Suppressor macrophage (primary cell): ENCODE measurements around the gene ADGRF1.
"Not testable (repeated sequence)": the region's sequence is repeated elsewhere in the genome, so short reads cannot be mapped to it uniquely, and the experiment has no call there.

Source experiments
- DNase-seq, 4 experiments: peaks; one replicate each; pipeline ENCODE4 v3.0.0-alpha.2; 2020 to 2022

ADGRF1 gene

GRCh38 chr6:47022191-47022590 lies 19.9 kb downstream of the ADGRF1 start:
- no peak for DNase-seq

GRCh38 chr6:47019941-47020340 lies 22.2 kb downstream of the ADGRF1 start:
- DNase-seq, result no peak

- no peak for DNase-seq
Measured at GRCh38 chr6:47016909-47017308, 25.2 kb downstream of the ADGRF1 start.

DNA sequence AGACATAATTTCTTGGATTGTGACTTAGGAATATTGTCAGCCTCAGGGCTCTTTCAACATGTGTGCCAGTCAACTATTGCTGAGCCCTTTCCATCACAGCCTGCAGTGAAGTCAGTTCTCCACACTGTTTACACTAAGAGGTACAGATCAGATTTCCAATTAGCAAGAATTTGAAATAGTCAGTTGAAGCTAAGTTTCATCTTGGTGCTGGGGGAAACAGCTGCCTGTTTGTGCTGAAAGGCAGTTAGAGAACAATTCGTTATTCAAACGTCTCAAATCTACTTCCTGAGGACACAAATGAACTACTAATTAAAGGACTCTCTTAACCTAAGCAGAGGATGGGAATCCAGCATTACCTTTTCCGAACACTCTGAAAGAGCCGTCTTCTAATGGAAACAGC lies 25.9 kb downstream of the ADGRF1 start:
- no peak for DNase-seq

GRCh38 chr6:47014401-47014800 lies 27.7 kb downstream of the ADGRF1 start:
- no peak for DNase-seq

GRCh38 chr6:47009583-47009982 lies 32.5 kb downstream of the ADGRF1 start:
- DNase-seq, result no peak

- no peak for DNase-seq
Measured at GRCh38 chr6:47008397-47008763, 33.8 kb downstream of the ADGRF1 start.

DNA sequence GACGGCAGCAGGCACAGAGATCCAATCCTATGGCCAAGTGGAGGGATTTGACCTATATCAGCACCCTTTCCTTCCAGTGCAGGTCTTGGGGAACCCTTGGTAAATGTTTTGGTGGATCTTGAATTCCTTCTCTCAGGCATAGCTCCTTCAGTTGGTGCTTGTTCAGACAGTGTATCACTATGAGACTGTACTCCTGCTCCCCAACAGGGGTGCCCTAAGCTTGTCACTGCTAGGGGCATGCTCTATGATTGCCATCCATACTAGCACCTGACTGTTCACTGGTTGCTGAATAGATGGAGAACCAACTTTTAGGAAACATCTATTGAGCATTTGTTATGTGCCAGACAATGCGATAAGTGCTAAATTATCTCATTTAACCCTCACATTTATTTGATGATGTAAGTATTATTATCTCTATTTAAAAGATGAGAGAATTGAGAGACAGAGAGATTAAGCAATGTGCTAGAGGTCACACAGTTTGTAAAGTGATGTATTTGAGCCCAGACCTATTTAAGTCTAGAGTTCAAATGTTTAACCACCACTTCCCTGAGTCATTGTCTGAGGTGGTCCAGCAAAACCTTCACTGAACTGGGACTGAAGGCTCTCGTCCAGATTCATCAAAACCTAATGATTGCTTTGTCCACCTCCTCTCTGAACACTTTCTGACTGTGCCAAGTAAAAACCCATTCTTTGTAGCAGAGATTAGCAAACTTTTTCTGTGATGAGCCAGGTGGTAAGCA lies 34.3 kb downstream of the ADGRF1 start:
- no peak for DNase-seq

DNA sequence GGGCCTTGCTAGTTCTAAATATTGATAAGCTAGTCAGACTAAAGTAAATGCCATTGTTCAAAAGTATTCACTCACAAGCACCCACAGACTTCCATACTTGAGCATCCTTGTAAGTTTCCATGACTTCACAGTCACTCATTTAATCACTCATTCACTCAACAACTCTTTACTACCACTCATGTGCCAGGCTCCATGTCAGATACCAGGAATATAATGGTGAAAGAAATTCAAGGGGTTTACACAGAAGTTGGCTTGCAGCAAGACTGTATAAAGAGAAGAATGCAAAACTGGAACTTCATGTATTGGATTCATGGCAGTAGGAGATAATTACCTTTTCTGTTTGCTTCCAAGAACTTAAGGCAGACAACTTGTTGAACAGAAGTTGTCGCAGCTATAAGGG lies 36.6 kb downstream of the ADGRF1 start:
- no peak for DNase-seq

GRCh38 chr6:47004463-47004862 lies 37.7 kb downstream of the ADGRF1 start:
- peak in 2 of 4 experiments; percentile 41 to 44 for DNase-seq

- no peak for DNase-seq
Measured at GRCh38 chr6:47000842-47001241, 41.3 kb downstream of the ADGRF1 start.

DNA sequence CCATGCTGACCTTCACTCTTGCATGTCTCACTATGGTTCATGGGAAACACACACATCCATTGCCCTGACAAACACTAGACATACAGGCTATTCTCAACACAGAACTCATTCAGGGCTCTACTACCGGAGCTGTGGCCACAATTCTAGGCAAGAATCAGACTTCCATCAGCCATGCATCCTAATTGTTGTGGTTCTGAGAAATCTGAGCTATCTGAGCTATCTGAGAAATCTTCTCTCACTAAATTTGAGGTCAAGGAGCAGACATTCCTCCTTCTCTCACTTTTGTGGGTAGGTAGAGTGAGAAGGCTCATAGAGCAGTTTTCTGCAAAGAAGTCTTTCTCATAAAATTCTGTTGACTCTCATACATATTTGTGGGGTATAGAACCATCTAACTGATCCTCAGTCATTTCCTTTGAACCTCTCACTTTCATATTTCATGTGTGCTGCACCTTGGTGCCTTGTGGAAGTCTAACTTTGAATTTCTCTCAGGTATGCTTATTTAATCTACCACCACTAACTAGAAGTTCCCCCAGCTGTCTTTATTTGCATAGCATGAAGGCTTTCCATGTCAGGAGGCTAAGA lies 43.6 kb downstream of the ADGRF1 start:
- no peak for DNase-seq

DNA sequence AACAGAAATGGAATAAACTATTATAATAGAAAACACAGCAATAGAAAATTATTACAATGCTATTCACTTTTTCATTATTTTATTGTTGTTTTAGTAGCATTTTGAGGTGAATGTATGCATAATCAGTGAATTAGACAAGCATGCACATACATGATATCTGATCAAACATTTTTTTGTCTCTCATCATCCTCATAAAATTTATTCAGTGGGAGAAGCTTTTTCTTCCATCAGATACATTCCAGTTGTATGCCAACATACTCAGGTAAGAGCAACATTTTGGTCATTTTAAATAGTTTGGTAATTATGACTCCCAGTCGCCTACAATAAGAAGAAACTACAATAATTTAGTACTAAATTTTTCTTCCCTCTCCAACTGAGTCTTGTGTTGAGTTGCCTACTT lies 44.5 kb downstream of the ADGRF1 start:
- DNase-seq, result no peak

- DNase-seq, result no peak
Measured at GRCh38 chr6:46996860-46997641, 45.1 kb downstream of the ADGRF1 start.

DNA sequence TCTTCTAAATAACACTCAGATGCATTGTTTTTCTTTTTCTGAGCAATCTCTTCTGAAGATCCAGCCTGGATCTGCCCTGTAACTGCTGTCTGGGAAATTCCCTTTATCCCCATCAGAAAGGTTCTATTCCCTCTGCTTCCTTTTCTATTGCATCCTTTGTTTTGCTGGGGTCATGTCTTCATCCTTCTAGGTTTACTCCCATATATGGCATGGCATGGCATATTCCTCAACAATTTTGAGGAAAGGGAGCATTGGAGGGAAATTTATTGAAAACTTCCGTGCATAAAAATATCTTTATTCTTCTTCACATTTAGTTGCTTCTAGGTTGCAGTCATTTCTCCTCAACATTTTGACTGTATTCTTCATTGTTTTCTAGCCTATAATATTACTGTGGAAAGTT lies 47.2 kb downstream of the ADGRF1 start:
- no peak for DNase-seq

GRCh38 chr6:46993846-46994245 lies 48.3 kb downstream of the ADGRF1 start:
- DNase-seq, result no peak

- DNase-seq, result not testable (repeated sequence)
Measured at GRCh38 chr6:46992391-46992790, 49.7 kb downstream of the ADGRF1 start.

DNA sequence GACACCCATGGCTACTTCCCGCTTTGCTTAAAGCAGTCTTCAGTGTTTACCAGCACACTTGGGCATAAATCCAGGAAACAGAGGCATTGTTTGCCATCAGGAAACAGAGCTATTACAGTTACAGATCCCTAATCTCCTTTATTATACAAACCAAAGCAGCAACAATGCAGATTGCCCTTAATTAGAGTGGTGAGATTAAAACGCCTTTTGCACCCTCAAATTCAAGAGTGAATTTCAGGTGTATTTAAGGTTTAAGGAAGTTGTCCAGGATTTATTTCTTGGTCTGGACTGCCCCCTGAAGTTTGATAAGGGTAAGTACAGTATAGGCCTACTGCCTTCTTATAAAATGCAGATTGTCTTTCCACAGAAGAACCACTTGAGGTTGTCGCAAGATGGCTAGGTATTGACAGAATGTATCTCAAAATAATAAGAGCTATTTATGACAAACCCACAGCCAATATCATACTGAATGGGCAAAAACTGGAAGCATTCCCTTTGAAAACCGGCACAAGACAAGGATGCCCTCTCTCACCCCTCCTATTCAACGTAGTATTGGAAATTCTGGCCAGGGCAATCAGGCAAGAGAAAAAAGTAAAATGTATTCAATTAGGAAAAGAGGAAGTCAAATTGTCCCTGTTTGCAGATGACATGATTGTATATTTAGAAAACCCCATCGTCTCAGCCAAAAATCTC lies 51.2 kb downstream of the ADGRF1 start:
- DNase-seq, result peak; percentile 44 to 76 (median 56)

GRCh38 chr6:46990031-46990644 lies 52.0 kb downstream of the ADGRF1 start:
- no peak for DNase-seq

DNA sequence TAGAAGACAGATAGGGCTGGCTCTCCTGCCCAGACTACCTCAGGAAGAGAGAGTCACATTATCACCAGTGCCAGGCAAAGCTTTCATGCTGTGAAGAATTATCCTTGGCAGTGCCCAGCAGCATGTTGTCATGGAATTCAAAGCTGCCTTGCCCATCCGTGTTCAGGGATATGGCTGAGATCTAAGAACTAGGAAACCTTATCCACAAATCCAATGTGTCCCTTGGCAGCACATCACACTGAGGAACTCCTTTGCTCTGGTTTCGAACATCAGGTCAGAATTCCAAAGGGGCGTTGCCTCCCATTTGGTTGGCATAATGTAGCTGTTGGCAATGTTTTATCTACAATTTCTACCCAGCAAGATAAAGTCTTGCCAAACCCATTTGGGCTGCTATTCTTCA lies 52.7 kb downstream of the ADGRF1 start:
- DNase-seq, result no peak

DNA sequence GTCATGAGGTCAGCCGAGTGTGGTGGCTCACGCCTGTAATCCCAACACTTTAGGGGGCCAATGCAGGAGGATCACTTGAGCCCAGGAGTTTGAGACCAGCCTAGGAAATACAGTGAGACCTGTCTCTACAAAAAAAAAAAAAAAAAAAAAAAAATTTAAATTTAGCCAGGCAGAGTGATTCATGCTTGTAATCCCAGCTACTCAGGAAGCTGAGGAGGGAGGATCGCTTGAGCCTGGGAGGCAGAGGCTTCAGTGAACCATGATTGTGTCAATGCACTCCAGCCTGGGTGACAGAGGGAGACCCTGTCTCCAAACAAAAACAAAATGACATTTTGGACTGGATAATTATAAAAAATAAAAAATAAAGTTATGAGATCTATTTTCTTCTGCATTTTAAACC lies 56.2 kb downstream of the ADGRF1 start:
- peak in 3 of 4 experiments; percentile 14 to 34 (median 27) for DNase-seq

DNA sequence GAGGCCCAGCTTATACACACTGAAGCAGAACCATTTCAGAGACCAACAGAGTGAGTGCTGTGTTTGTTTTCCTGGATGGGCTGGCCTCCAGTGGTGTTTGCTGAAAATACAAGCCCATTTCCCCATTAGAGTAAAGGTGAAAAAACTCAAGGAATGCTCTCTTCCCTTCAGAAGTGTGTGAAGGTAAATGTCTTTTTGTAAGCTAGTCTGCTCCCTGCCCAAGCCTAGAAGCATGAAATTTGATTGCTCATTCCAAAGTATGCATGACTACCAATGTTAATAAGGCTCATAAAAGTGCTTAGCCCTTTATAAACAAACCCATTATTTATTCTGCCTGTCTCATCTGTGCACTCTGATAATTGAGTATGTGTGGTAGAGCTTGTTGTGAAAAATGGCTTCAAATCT lies 59.1 kb downstream of the ADGRF1 start:
- no peak for DNase-seq

DNA sequence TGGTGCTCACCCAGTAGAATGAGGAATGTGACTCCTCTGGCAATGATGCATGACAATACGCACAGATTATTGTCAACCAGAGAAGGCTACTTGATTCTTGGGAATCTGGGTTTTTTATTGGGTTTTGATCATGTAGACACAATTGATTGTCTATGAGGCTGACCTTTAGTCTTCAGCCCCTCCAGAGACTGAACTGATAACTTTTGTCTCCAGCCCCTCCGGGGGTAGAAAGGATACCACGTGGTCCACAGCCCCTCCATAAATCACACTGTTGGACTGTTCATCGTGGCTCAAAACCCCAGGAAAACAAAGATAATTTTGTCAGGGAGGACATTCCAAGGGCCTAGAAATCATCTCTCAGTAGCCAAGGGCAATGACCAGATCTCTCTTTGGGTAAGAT lies 62.9 kb downstream of the ADGRF1 start:
- DNase-seq, result no peak
